BJ (cell line): ENCODE results near the gene LECT2. TPM values are rescaled to one million over a fixed set of nuclear protein-coding genes. Genes with fewer than 3 reads are reported as not detected.

ENCODE experiments used
- CTCF ChIA-PET: fragments of 350-600 bp; formaldehyde crosslinking; extraction: SDS; loops from one replicate; lab custom pipeline; 2021; ENCODE audit warnings: antibody characterized with exemption, inconsistent platforms; lab: Yijun Ruan, JAX
- POLR2A ChIA-PET: fragments of 300-600 bp; sonication (Branson Sonifier 250); formaldehyde crosslinking; extraction: SDS; loops from one replicate; lab custom pipeline; 2021; ENCODE audit warnings: antibody characterized with exemption; lab: Charles Lee
- DNase-seq: peaks from one replicate; pipeline ENCODE4 v3.0.0-alpha.2; 2011; ENCODE audit warnings: low read depth
- H3K27me3 ChIP-seq: 2 replicates; pipeline ENCODE4 v1.6.0; 2011; ENCODE audit warnings: low read length; ENCODE audit not compliant: control insufficient read depth, insufficient read depth
- H3K36me3 ChIP-seq: 2 replicates; pipeline ENCODE4 v1.5.1; 2011; ENCODE audit warnings: low read length; ENCODE audit not compliant: control insufficient read depth, insufficient read depth
- H3K4me3 ChIP-seq: 2 replicates; pipeline ENCODE4 v1.5.1; 2011; ENCODE audit warnings: low read depth, mild to moderate bottlenecking, control low read depth, low read length
- polyA plus RNA-seq: library from polyadenylated mRNA; depleted of rRNA; stranded (reverse); fragments of >200 nt; gene quantifications from 2 replicates; pipeline ENCODE4 v1.2.3, GENCODE V29; 2011
- TF ChIP-seq, protein P1 (sequence below): IDR thresholded peaks from 2 replicates; pipeline ENCODE4 v1.5.1; 2011; ENCODE audit warnings: low read depth, mild to moderate bottlenecking, control low read depth, inconsistent platforms, low read length, moderate library complexity; ENCODE audit not compliant: insufficient read depth

LECT2 gene
- polyA plus RNA-seq, 1 experiment = not detected

DNA sequence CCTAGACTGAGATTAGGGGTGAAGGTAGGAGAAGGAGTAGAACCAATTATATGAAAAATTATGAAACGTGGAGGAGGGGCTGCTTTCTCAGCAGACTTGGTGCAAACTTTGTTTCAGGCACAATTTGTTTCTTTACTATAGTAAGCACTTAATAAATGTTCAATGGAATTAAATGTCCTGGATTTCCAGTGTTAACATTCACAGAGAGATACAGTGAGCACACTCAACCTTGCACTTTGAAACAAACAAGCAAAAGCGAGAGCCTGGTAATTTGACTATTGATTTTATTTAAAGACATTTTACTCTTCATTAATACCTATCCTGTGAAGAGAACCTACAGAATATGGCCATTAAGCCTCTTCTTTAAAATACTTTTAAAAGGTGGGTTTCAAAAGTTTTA, 933 bp downstream of the LECT2 start:
- no peaks in the 10 kb centered on the region for H3K27me3 ChIP-seq
- no peak for DNase-seq
- TF ChIP-seq, protein P1, sequence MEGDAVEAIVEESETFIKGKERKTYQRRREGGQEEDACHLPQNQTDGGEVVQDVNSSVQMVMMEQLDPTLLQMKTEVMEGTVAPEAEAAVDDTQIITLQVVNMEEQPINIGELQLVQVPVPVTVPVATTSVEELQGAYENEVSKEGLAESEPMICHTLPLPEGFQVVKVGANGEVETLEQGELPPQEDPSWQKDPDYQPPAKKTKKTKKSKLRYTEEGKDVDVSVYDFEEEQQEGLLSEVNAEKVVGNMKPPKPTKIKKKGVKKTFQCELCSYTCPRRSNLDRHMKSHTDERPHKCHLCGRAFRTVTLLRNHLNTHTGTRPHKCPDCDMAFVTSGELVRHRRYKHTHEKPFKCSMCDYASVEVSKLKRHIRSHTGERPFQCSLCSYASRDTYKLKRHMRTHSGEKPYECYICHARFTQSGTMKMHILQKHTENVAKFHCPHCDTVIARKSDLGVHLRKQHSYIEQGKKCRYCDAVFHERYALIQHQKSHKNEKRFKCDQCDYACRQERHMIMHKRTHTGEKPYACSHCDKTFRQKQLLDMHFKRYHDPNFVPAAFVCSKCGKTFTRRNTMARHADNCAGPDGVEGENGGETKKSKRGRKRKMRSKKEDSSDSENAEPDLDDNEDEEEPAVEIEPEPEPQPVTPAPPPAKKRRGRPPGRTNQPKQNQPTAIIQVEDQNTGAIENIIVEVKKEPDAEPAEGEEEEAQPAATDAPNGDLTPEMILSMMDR = no peak
- H3K36me3 ChIP-seq = no peaks in the 10 kb centered on the region
- H3K4me3 ChIP-seq = no peak overlapping the region
- ChIA-PET CTCF (no interaction called here), POLR2A (no interaction called here)

DNA sequence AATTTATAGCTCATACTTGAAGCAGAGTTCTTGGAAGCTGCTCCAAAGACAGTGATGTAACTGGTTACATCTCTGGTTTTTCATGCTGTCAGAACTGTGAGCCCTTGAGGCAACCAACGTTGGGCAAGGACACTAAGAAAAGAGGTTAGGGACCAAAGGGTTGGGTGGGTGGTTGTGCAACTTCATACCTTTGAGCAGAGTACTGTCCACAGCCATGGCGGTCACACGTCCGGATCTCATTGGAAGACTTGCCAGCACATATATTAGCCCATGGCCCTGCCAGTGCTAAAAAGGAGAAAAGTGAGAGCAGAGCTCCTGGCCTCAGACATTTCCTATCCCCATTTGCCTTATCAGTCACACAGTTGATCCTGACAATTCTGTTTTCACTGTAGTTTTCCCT, 2.1 kb downstream of the LECT2 start:
- TF ChIP-seq, protein P1 = no peak
- ChIA-PET CTCF (interaction anchor here (1.1 kb wide), 1 partner anchor 8 kb away, joined by 3 read pairs; no protein-coding TSS in a partner anchor), POLR2A (no interaction called here)
- no peaks in the 10 kb centered on the region for H3K36me3 ChIP-seq
- DNase-seq = no peak
- no peaks in the 10 kb centered on the region for H3K27me3 ChIP-seq
- no peak overlapping the region for H3K4me3 ChIP-seq

DNA sequence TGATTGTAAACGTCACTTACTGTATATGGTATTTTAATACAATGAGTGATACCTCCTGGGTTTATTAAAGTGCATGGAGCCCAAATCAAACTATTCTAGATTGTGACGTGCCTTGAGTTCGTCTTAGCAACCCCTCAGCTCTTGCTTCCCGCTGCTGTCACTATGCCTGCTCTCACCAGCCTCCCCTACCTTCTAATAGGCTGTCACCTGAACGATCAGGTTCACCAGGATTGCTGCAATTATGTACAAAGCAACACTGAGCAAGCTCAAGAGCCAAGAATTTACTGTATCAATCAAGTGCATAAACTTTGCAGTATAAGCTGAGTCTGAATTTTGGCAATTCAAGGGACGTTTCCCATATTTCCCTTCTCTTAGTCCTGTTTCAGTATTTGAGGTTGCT, 3.0 kb downstream of the LECT2 start:
- ChIA-PET POLR2A (no interaction called here), CTCF (interaction anchor here (0.9 to 2.4 kb wide), 4 partner anchors 9 to 111 kb away, joined by 3 to 18 read pairs (median 8); no protein-coding TSS in a partner anchor)
- Histone ChIP-seq H3K4me3 (no peak overlapping the region), H3K36me3 (no peaks in the 10 kb centered on the region), H3K27me3 (no peaks in the 10 kb centered on the region)
- no peak for DNase-seq
- TF ChIP-seq, protein P1 = no peak

DNA sequence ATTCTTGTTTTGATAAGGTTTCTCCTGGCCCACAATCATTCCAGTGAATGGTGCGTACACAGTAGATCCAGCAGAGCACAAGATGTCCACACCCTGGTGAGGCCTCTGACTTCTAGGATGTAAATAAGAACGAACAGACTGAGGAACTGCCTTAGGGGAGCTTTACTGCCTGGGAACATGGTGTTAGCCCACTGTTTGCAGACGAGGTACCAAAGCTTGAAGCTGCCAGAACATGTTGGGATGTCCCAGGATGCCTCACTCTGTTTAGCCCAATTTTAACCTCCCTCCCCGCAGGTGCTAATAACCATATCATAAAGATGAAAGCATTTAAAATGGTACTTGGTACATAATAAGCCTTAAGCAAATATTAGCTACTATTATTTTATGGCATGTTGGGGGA, 3.5 kb downstream of the LECT2 start:
- ChIA-PET POLR2A (interaction anchor here (0.6 kb wide), 1 partner anchor 80 kb away, joined by 3 read pairs; no protein-coding TSS in a partner anchor), CTCF (interaction anchor here (0.9 to 2.4 kb wide), 3 partner anchors 103 to 111 kb away, joined by 3 to 18 read pairs (median 12); no protein-coding TSS in a partner anchor)
- DNase-seq = no peak
- H3K27me3 ChIP-seq = no peaks in the 10 kb centered on the region
- H3K4me3 ChIP-seq = no peak overlapping the region
- TF ChIP-seq, protein P1 = no peak
- no peaks in the 10 kb centered on the region for H3K36me3 ChIP-seq

DNA sequence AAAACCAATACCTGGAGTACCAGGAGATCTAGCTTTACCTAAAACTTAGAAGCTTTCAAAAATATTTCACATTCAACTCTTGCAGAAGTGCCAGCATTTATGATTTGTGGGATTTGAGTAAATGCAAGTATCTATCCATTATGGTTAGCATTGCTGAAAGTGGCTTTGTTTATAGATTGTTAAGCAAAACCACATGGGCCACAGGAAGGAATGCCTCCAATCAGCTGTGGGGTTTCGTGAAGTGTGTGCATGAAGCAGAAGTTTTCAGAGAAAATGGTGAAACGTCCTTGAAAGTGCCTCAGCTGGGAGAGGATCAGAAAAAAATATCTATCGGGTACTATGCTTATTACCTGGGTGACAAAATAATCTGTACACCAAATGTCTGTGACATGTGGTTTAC, 4.2 kb downstream of the LECT2 start:
- CTCF ChIA-PET = interaction anchor here (0.8 to 2.4 kb wide), 4 partner anchors 11 to 112 kb away, joined by 3 to 18 read pairs (median 8); no protein-coding TSS in a partner anchor
- POLR2A ChIA-PET = interaction anchor here (0.6 kb wide), 1 partner anchor 81 kb away, joined by 3 read pairs; no protein-coding TSS in a partner anchor

More for the DNA sequence above, 4.2 kb downstream of the LECT2 start:
- H3K4me3 ChIP-seq = no peak overlapping the region
- no peaks in the 10 kb centered on the region for H3K27me3 ChIP-seq
- no peaks in the 10 kb centered on the region for H3K36me3 ChIP-seq
- peak; percentile 24 for DNase-seq
- TF ChIP-seq, protein P1 = no peak
